ENCODE measurements around the gene AURKAIP1.

DNA sequence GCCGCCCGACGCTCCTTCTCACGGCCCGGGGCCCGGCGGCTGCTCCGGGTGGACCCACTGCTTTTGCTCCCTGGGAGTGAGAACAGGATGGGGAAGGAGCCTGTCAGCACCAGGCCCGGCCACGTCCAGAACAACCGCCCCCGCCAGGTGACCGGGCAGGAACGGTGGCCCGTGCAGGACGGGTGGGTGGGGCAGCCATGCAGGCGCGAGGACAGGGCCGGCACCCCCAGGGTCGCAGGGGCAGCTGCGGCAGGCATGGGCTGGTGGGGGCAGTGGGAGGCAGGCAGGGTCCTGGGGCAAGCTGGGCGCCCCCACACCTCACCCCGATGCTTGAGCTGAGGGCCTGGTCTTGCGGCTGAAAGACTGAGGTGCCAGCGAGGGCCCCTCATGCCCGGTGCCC lies 38.6 kb downstream of the AURKAIP1 start:
- TF ChIP-seq, protein P1, sequence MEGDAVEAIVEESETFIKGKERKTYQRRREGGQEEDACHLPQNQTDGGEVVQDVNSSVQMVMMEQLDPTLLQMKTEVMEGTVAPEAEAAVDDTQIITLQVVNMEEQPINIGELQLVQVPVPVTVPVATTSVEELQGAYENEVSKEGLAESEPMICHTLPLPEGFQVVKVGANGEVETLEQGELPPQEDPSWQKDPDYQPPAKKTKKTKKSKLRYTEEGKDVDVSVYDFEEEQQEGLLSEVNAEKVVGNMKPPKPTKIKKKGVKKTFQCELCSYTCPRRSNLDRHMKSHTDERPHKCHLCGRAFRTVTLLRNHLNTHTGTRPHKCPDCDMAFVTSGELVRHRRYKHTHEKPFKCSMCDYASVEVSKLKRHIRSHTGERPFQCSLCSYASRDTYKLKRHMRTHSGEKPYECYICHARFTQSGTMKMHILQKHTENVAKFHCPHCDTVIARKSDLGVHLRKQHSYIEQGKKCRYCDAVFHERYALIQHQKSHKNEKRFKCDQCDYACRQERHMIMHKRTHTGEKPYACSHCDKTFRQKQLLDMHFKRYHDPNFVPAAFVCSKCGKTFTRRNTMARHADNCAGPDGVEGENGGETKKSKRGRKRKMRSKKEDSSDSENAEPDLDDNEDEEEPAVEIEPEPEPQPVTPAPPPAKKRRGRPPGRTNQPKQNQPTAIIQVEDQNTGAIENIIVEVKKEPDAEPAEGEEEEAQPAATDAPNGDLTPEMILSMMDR (IDR thresholded peaks at IDR 0.05) = no peak
- no peak for TF ChIP-seq POLR2A (IDR thresholded peaks at IDR 0.05)

All from Peyer's patch (tissue), 4 donors.